Measurements from ENCODE around the gene WASF2.
"Not testable (repeated sequence)": the region's sequence is repeated elsewhere in the genome, so short reads cannot be mapped to it uniquely, and the experiment has no call there.

DNA sequence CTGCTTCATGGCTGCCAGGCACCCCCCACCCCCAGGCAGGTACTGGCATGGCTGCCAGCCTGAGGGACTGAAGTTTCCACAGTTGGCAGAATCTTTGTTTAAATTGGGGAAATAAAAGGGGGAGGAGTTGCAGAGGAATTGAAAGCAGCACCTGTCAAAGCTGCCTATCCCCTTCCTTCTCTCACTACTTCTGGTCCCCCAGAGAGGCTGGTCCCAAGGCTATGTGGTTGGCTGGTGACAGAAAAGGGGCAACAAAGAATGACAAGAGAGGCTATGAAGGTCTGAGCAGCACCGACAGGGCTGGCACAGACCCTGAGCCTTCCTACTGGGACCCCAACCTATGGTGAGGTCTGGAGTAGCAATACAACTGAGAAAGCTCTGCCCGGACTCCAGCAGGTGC is 83.2 kb downstream of the WASF2 start:
- TF ChIP-seq, protein P1, sequence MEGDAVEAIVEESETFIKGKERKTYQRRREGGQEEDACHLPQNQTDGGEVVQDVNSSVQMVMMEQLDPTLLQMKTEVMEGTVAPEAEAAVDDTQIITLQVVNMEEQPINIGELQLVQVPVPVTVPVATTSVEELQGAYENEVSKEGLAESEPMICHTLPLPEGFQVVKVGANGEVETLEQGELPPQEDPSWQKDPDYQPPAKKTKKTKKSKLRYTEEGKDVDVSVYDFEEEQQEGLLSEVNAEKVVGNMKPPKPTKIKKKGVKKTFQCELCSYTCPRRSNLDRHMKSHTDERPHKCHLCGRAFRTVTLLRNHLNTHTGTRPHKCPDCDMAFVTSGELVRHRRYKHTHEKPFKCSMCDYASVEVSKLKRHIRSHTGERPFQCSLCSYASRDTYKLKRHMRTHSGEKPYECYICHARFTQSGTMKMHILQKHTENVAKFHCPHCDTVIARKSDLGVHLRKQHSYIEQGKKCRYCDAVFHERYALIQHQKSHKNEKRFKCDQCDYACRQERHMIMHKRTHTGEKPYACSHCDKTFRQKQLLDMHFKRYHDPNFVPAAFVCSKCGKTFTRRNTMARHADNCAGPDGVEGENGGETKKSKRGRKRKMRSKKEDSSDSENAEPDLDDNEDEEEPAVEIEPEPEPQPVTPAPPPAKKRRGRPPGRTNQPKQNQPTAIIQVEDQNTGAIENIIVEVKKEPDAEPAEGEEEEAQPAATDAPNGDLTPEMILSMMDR (IDR thresholded peaks at IDR 0.05), result not testable (repeated sequence)
- not testable (repeated sequence) for TF ChIP-seq POLR2A (IDR thresholded peaks at IDR 0.05)

Measured in right lobe of liver (tissue), 4 donors.